CD4-positive, alpha-beta T cell treated with Interferon gamma for 1 hour (primary cell): ENCODE data around the gene ACTRT1.

Experiments
- DNase-seq: peaks from one replicate; pipeline ENCODE4 v3.0.0-alpha.2; 2020

ACTRT1 gene

GRCh38 chrX:128052303-128052702 lies at the start of gene ACTRT1:
TSS of gene ACTRT1 (minus strand) at chrX:128052403. CDS start at chrX:128052206, 197 bp downstream.
- no peak for DNase-seq

GRCh38 chrX:128078545-128078944 lies 26.3 kb upstream of the ACTRT1 start:
- no peak for DNase-seq

GRCh38 chrX:128057421-128057820 lies 5.2 kb upstream of the ACTRT1 start:
- DNase-seq, result no peak

GRCh38 chrX:128051526-128051925 lies 677 bp downstream of the ACTRT1 start:
- DNase-seq, result no peak

GRCh38 chrX:128035318-128035717 lies 16.9 kb downstream of the ACTRT1 start:
- no peak for DNase-seq

- no peak for DNase-seq
Measured at GRCh38 chrX:128021566-128021965, 30.6 kb downstream of the ACTRT1 start.

GRCh38 chrX:128020701-128021100 lies 31.5 kb downstream of the ACTRT1 start:
- no peak for DNase-seq

GRCh38 chrX:128019218-128019617 lies 33.0 kb downstream of the ACTRT1 start:
- no peak for DNase-seq

- no peak for DNase-seq
Measured at GRCh38 chrX:128012015-128012414, 40.2 kb downstream of the ACTRT1 start.

GRCh38 chrX:128007882-128008281 lies 44.3 kb downstream of the ACTRT1 start:
- DNase-seq, result no peak
